ENCODE measurements around the gene HRG. TPM values are rescaled to one million over a fixed set of nuclear protein-coding genes. Genes with fewer than 3 reads are reported as not detected.

HRG gene, protein sequence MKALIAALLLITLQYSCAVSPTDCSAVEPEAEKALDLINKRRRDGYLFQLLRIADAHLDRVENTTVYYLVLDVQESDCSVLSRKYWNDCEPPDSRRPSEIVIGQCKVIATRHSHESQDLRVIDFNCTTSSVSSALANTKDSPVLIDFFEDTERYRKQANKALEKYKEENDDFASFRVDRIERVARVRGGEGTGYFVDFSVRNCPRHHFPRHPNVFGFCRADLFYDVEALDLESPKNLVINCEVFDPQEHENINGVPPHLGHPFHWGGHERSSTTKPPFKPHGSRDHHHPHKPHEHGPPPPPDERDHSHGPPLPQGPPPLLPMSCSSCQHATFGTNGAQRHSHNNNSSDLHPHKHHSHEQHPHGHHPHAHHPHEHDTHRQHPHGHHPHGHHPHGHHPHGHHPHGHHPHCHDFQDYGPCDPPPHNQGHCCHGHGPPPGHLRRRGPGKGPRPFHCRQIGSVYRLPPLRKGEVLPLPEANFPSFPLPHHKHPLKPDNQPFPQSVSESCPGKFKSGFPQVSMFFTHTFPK
- polyA plus RNA-seq (2013, experiment 1 of 4): not detected
- not detected for polyA plus RNA-seq (2013, experiment 2 of 4)
- polyA plus RNA-seq (2013, experiment 3 of 4): 0.11 TPM
- not detected for polyA plus RNA-seq (2013, experiment 4 of 4)

DNA sequence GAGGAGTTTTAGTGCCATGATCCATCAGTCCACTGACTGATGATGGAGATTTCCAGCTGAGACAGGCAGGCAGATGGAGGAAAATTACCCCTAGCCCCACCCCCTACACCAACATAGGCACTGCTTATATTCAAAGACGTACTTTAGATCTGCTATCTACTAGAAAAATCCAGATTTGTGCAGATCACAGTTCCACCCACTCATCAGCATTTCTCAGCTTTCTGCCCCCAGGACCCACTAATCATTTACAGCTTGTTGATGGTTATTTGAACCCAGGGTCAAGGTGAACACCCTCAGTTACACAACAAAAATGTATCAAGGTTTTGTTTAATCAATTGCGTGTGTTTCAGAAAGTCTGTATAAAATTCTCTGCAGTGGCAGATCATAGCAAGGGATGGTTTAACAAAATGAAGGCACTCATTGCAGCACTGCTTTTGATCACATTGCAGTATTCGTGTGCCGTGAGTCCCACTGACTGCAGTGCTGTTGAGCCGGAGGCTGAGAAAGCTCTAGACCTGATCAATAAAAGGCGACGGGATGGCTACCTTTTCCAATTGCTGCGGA is at the start of gene HRG:
HRG (plus strand) TSS at position 390 of the 564 bp plus-strand sequence; CDS start at position 408, 18 bp downstream.
- Histone ChIP-seq H3K36me3 (ENCODE audit: control insufficient read depth, insufficient read depth, low read length) (no peaks in the 10 kb centered on the region), H3K4me1 (ENCODE audit: control insufficient read depth, insufficient read depth, low read length) (peaks cover 12% of the 10 kb centered on the region), H3K9me3 (ENCODE audit: control insufficient read depth, low read length) (no peaks in the 10 kb centered on the region), H3K27ac (ENCODE audit: insufficient read depth, low read depth, low read length, poor library complexity, severe bottlenecking) (no peak within 1 kb of the TSS), H3K4me3 (ENCODE audit: insufficient read depth, low read depth, low read length) (no peak within 1 kb of the TSS), H3K27me3 (ENCODE audit: control insufficient read depth, insufficient read depth, low read length, poor library complexity, severe bottlenecking) (no peaks in the 10 kb centered on the region)
- 92 to 93% methylated on average over 8 of the region's 8 CpGs for WGBS, 2 experiments

DNA sequence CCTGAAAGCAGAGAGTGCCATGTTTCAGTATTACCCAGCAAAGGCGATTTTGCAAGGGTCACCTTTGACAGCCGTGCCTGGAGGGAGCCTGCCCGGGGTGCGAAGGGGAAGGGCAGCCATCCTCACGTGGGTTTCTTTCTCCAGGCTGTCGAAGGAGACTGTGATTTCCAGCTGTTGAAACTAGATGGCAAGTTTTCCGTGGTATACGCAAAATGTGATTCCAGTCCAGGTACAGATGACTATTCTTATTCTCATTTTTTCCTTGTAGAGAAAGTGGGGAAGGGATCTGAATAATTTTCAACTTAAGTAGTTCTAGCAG is 49.6 kb upstream of the HRG start:
- Histone ChIP-seq H3K9me3 (ENCODE audit: control insufficient read depth, low read length) (no peaks in the 10 kb centered on the region), H3K36me3 (ENCODE audit: control insufficient read depth, insufficient read depth, low read length) (no peaks in the 10 kb centered on the region), H3K27ac (ENCODE audit: insufficient read depth, low read depth, low read length, poor library complexity, severe bottlenecking) (no peak overlapping the region), H3K27me3 (ENCODE audit: control insufficient read depth, insufficient read depth, low read length, poor library complexity, severe bottlenecking) (peaks cover 17% of the 10 kb centered on the region), H3K4me1 (ENCODE audit: control insufficient read depth, insufficient read depth, low read length) (no peaks in the 10 kb centered on the region), H3K4me3 (ENCODE audit: insufficient read depth, low read depth, low read length) (no peak overlapping the region)
- whole genome bisulfite sequencing, 2 experiments: 94 to 96% methylated on average over 8 of the region's 8 CpGs

DNA sequence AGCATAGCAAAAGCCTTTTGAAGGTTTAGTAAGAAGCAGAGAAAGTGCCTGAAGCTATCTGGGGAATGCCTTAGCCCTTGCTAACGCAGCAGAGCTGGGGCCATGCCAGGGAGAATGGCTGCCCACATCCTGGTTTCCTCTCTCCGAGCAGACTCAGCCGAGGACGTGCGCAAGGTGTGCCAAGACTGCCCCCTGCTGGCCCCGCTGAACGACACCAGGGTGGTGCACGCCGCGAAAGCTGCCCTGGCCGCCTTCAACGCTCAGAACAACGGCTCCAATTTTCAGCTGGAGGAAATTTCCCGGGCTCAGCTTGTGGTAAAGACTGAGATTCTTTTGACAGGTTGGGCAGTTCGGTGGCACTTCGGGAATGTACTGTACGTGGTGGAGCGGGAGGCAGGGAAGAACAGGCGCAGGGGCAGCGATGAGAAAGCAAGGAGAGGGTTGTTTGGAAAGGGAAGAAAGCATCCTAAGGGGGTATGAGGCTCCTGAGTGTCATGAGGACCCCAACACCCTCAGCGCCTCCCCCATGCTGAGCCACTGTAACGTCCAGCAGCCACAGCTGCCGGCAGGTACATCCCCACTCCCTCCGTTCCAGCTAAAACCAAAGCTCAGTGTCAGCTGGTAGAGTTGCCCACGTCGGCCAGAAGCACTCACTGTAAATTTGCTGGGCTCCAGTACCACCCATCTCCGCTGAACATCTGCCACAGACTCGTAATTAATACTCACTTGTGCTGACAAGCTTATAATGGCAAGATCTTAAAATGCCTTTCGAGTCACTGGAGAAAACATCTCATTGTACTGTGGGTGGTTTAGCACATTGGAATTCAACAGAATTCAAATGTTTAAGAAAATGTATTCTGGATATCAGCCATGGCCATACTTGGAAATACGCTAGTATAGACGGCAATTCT is 48.5 kb upstream of the HRG start:
- no peaks in the 10 kb centered on the region for H3K4me1 ChIP-seq (ENCODE audit: control insufficient read depth, insufficient read depth, low read length)
- H3K36me3 ChIP-seq (ENCODE audit: control insufficient read depth, insufficient read depth, low read length): no peaks in the 10 kb centered on the region
- no peak overlapping the region for H3K4me3 ChIP-seq (ENCODE audit: insufficient read depth, low read depth, low read length)
- peaks cover 17% of the 10 kb centered on the region for H3K27me3 ChIP-seq (ENCODE audit: control insufficient read depth, insufficient read depth, low read length, poor library complexity, severe bottlenecking)
- no peaks in the 10 kb centered on the region for H3K9me3 ChIP-seq (ENCODE audit: control insufficient read depth, low read length)
- 42 to 43% methylated on average over 31 of the region's 31 CpGs for WGBS, 2 experiments
- no peak overlapping the region for H3K27ac ChIP-seq (ENCODE audit: insufficient read depth, low read depth, low read length, poor library complexity, severe bottlenecking)

DNA sequence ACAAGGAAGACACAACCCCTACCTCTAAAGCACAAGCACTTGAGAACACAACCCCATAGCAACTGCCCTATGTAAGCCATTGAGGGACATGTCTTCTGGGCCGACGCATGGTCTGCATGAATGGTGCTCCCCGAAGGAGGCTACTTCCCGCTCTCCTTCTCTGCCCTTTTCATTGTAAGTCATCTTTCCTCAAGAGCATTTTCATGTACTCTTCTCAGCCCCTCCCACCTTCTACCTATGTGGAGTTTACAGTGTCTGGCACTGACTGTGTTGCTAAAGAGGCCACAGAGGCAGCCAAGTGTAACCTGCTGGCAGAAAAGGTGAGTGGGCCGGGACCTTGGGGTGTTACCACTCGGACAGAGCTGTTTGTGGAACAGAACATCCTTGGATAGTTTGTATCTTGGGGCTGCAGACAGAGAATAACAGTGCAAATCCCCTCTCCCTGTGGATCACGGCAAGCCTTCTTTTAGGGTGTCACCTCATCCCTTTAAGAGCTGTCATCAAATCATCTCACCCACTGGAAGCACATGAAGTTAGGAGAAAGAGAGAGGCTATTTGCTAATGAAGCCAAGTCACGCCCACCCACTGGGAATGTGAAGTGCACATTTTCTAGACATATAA is 47.4 kb upstream of the HRG start:
- Histone ChIP-seq H3K27ac (ENCODE audit: insufficient read depth, low read depth, low read length, poor library complexity, severe bottlenecking) (no peak overlapping the region), H3K4me1 (ENCODE audit: control insufficient read depth, insufficient read depth, low read length) (no peaks in the 10 kb centered on the region), H3K27me3 (ENCODE audit: control insufficient read depth, insufficient read depth, low read length, poor library complexity, severe bottlenecking) (peaks cover 17% of the 10 kb centered on the region), H3K9me3 (ENCODE audit: control insufficient read depth, low read length) (no peaks in the 10 kb centered on the region), H3K36me3 (ENCODE audit: control insufficient read depth, insufficient read depth, low read length) (no peaks in the 10 kb centered on the region), H3K4me3 (ENCODE audit: insufficient read depth, low read depth, low read length) (no peak overlapping the region)
- 91 to 94% methylated on average over 8 of the region's 8 CpGs for WGBS, 2 experiments

DNA sequence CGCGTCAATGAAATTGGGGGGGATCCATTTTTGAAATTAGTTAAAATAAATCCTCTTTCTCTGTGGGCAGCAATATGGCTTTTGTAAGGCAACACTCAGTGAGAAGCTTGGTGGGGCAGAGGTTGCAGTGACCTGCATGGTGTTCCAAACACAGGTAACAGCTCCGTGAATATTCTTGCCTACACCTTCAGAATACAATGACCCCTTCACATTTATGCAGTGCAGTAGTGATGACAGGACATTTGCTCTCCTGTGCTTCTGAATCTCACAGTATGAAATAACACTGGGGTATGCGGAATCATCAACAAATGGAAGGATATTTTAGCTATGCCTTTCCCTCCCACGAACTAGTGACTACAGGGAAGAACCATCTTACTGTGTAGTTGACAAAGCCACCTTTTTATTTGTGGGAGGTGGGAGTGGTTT is 46.0 kb upstream of the HRG start:
- Histone ChIP-seq H3K27me3 (ENCODE audit: control insufficient read depth, insufficient read depth, low read length, poor library complexity, severe bottlenecking) (peaks cover 17% of the 10 kb centered on the region), H3K36me3 (ENCODE audit: control insufficient read depth, insufficient read depth, low read length) (no peaks in the 10 kb centered on the region), H3K9me3 (ENCODE audit: control insufficient read depth, low read length) (no peaks in the 10 kb centered on the region), H3K4me1 (ENCODE audit: control insufficient read depth, insufficient read depth, low read length) (no peaks in the 10 kb centered on the region), H3K4me3 (ENCODE audit: insufficient read depth, low read depth, low read length) (no peak overlapping the region), H3K27ac (ENCODE audit: insufficient read depth, low read depth, low read length, poor library complexity, severe bottlenecking) (no peak overlapping the region)
- WGBS, 2 experiments: 91 to 98% methylated on average over 5 of the region's 5 CpGs

DNA sequence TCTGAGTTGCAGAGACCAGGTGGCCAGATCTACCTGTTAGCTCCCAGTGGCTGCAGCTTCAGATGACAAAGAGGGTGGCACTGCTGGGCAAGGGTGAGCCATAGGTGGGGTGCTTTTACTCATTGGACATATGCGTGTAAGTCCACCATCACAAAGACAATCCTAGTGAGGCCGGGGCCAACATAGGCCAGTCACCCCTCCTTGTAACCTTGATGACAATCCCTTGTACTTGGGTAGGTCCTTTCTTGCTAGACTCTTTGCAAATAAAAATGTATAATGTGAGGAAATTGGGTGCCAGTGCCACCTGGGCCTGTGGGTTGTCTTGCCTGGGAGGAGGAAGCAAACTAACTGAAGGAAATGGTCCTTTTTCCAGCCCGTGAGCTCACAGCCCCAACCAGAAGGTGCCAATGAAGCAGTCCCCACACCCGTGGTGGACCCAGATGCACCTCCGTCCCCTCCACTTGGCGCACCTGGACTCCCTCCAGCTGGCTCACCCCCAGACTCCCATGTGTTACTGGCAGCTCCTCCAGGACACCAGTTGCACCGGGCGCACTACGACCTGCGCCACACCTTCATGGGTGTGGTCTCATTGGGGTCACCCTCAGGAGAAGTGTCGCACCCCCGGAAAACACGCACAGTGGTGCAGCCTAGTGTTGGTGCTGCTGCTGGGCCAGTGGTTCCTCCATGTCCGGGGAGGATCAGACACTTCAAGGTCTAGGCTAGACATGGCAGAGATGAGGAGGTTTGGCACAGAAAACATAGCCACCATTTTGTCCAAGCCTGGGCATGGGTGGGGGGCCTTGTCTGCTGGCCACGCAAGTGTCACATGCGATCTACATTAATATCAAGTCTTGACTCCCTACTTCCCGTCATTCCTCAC is 45.4 kb upstream of the HRG start:
- Histone ChIP-seq H3K27me3 (ENCODE audit: control insufficient read depth, insufficient read depth, low read length, poor library complexity, severe bottlenecking) (peaks cover 17% of the 10 kb centered on the region), H3K4me3 (ENCODE audit: insufficient read depth, low read depth, low read length) (no peak overlapping the region), H3K9me3 (ENCODE audit: control insufficient read depth, low read length) (no peaks in the 10 kb centered on the region), H3K4me1 (ENCODE audit: control insufficient read depth, insufficient read depth, low read length) (no peaks in the 10 kb centered on the region), H3K36me3 (ENCODE audit: control insufficient read depth, insufficient read depth, low read length) (no peaks in the 10 kb centered on the region), H3K27ac (ENCODE audit: insufficient read depth, low read depth, low read length, poor library complexity, severe bottlenecking) (no peak overlapping the region)
- WGBS, 2 experiments: 94 to 95% methylated on average over 17 of the region's 17 CpGs

DNA sequence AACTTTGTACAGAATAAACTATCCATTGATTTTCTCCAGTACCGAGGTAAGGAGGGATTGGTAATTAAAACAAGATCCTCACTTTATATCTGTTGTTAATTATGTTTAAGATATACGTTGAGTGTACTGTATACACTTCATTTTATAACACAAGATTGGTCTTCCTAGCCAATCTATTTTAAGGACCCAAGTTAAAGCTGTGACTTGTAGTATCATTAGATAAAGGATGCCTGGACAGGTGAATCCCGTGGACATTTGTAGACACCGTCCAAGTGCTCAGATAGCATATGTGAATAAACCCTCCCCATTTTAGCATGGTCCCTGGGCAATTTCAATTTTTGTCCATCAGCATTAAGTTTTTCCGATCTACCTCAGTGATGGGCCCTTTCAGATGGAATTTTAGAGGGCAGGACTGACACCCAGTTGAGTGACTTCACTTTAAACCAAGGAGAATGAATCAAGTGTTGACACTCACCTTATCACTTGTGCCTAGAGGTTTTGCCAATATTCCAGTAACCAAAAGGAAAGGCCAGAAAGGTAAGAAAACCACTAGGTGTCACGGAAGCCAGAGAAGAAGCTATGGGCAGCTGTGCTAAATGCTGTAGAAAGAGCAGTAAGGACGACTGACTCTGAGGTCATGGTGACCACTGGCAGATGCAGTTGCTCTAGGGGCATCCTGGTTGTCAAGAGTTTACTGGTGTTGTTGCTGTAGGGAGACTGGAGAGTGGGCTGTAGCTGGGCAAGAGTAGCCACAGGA is 43.7 kb upstream of the HRG start:
- Histone ChIP-seq H3K4me1 (ENCODE audit: control insufficient read depth, insufficient read depth, low read length) (no peaks in the 10 kb centered on the region), H3K27me3 (ENCODE audit: control insufficient read depth, insufficient read depth, low read length, poor library complexity, severe bottlenecking) (peaks cover 15% of the 10 kb centered on the region), H3K27ac (ENCODE audit: insufficient read depth, low read depth, low read length, poor library complexity, severe bottlenecking) (no peak overlapping the region), H3K4me3 (ENCODE audit: insufficient read depth, low read depth, low read length) (no peak overlapping the region), H3K9me3 (ENCODE audit: control insufficient read depth, low read length) (no peaks in the 10 kb centered on the region), H3K36me3 (ENCODE audit: control insufficient read depth, insufficient read depth, low read length) (no peaks in the 10 kb centered on the region)
- WGBS, 2 experiments: 81 to 84% methylated on average over 5 of the region's 7 CpGs

DNA sequence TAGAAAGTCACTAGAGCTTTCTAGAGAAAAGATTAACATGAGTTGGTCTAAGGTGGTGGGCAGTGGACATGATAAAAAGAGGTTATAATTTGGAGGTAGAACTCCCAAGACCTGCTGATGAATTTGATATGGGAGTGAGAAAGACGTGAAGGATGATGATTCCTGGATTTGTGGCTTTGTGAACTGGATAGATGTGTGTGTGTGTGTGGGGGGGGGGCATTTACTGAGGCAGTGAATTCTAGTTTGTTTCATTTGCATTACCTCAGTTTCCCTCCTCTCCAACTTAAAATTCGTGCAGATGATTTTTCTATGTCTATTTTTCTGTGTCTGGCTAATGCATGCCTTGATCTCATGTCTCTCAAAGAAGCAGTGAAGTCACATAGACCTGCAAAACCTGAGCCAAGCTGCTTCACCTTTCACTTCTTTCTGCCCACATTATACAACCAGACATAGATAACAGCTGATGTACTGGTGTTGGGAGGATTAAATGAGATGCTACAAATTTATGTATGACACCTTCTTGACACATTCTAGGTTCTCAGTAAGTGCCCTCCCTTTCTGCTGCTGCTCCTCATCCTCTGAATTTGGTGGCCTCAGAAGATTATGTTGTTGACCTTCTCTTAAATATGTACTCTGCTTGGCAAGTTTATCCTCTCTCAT is 43.0 kb upstream of the HRG start:
- Histone ChIP-seq H3K9me3 (ENCODE audit: control insufficient read depth, low read length) (no peaks in the 10 kb centered on the region), H3K27ac (ENCODE audit: insufficient read depth, low read depth, low read length, poor library complexity, severe bottlenecking) (no peak overlapping the region), H3K36me3 (ENCODE audit: control insufficient read depth, insufficient read depth, low read length) (no peaks in the 10 kb centered on the region), H3K4me3 (ENCODE audit: insufficient read depth, low read depth, low read length) (no peak overlapping the region), H3K4me1 (ENCODE audit: control insufficient read depth, insufficient read depth, low read length) (no peaks in the 10 kb centered on the region), H3K27me3 (ENCODE audit: control insufficient read depth, insufficient read depth, low read length, poor library complexity, severe bottlenecking) (peaks cover 7% of the 10 kb centered on the region)
- WGBS, 2 experiments: 55 to 63% methylated on average over 2 of the region's 2 CpGs

Data from ectodermal cell (in vitro differentiated cells).